Spleen (tissue), 10 donors: ENCODE data around the gene KIAA0040. TPM values are rescaled to one million over a fixed set of nuclear protein-coding genes. Genes with fewer than 3 reads are reported as not detected.

Source experiments
- polyA plus RNA-seq, 3 donors: library from polyadenylated mRNA; stranded (reverse); fragments of 200-250 nt; gene quantifications; one replicate each; pipeline ENCODE4 v1.2.1, GENCODE V29; 2013
- total RNA-seq, 7 donors: library from RNA; depleted of rRNA in 3 of 7; stranded (reverse); fragments of >200 nt in 3 of 7; fragmentation: NEBNext Ultra II Directional in 4 of 7; extraction: Animal tissue kit (Norgen Biotek cat#: 25700) in 4 of 7; gene quantifications; one replicate each; pipeline versions ENCODE4 v1.1.0 to v1.2.1, GENCODE V29; 2016 to 2021
- donor health status: healthy with polysubstance abuse.
- donor health status: DM: no; HTN: no; CAD: no; lungs with moderate emphysema.
- donor health status: DM: no; HTN: no; CAD: no.
- donor health status: Bipolar disorder and iron deficiency.
- donor health status: healthy.
- donor health status: DM: no; HTN: no; CAD: no.
- donor health status: DM: yes; HTN: yes; CAD: no.

Gene KIAA0040
- total and polyA plus RNA-seq, 10 donors, result 13.7 to 111 (median 48.1) TPM

Other genes with a start within 250 kb of the KIAA0040 start
- 100 to 1,000 TPM in 1 of 7 donors, 10 to 100 TPM in 6; 45.1 to 128 (median 65.3) TPM for gene CACYBP, start 192.8 kb downstream of the KIAA0040 start, total RNA-seq
- 10 to 100 TPM; 32.3 to 72.3 (median 55.9) TPM for gene CACYBP, start 192.8 kb downstream of the KIAA0040 start, polyA plus RNA-seq
- gene MRPS14, start 169.4 kb downstream of the KIAA0040 start, total RNA-seq, result 10 to 100 TPM; 20.8 to 34.5 (median 26.8) TPM
- gene MRPS14, start 169.4 kb downstream of the KIAA0040 start, polyA plus RNA-seq, result 10 to 100 TPM; 10.1 to 26.1 (median 25.2) TPM
- gene TNN, start 124.9 kb downstream of the KIAA0040 start, total RNA-seq, result 1 to 10 TPM in 2 of 7 donors, under 1 TPM in 5; 0.26 to 1.3 (median 0.47) TPM
- under 1 TPM; 0.03 to 0.29 (median 0.04) TPM for gene TNN, start 124.9 kb downstream of the KIAA0040 start, polyA plus RNA-seq